GM21360 (cell line): ENCODE data around the gene CDH15.

Experiments
- ATAC-seq: cut with Tn5 transposase; IDR thresholded peaks from one replicate; pipeline ENCODE4 v1.9.1; 2021; ENCODE audit warnings: mild to moderate bottlenecking, moderate library complexity; ENCODE audit not compliant: unreplicated experiment

Gene CDH15

GRCh38 chr16:89140981-89141883 is 30.3 kb upstream of the CDH15 start:
- ATAC-seq: no peak

- no peak for ATAC-seq
These were observed 29.7 kb upstream of the CDH15 start for GRCh38 chr16:89141884-89142267.

GRCh38 chr16:89142474-89143195 is 28.9 kb upstream of the CDH15 start:
- no peak for ATAC-seq

GRCh38 chr16:89143201-89143741 is 28.3 kb upstream of the CDH15 start:
- no peak for ATAC-seq

GRCh38 chr16:89143911-89144675 is 27.5 kb upstream of the CDH15 start:
- no peak for ATAC-seq

- no peak for ATAC-seq
These were observed 26.9 kb upstream of the CDH15 start for GRCh38 chr16:89144681-89145080.

- ATAC-seq: no peak
These were observed 26.0 kb upstream of the CDH15 start for GRCh38 chr16:89145406-89146161.

- no peak for ATAC-seq
These were observed 25.1 kb upstream of the CDH15 start for GRCh38 chr16:89146211-89147005.

- ATAC-seq: no peak
These were observed 24.3 kb upstream of the CDH15 start for GRCh38 chr16:89147085-89147817.

- no peak for ATAC-seq
These were observed 22.2 kb upstream of the CDH15 start for GRCh38 chr16:89149386-89149785.

- no peak for ATAC-seq
These were observed 21.3 kb upstream of the CDH15 start for GRCh38 chr16:89150090-89150835.

GRCh38 chr16:89150981-89151380 is 20.6 kb upstream of the CDH15 start:
- no peak for ATAC-seq

- no peak for ATAC-seq
These were observed 18.5 kb upstream of the CDH15 start for GRCh38 chr16:89152831-89153700.

- ATAC-seq: no peak
These were observed 17.7 kb upstream of the CDH15 start for GRCh38 chr16:89153848-89154271.

- no peak for ATAC-seq
These were observed 17.0 kb upstream of the CDH15 start for GRCh38 chr16:89154390-89155183.

- no peak for ATAC-seq
These were observed 16.3 kb upstream of the CDH15 start for GRCh38 chr16:89155184-89155679.
